GM18502 (cell line): Measurements from ENCODE around the gene GRM5.

Experiments used
- ATAC-seq: cut with Tn5 transposase; IDR thresholded peaks from one replicate; pipeline ENCODE4 v1.9.1; 2021; ENCODE audit warnings: mild to moderate bottlenecking; ENCODE audit not compliant: unreplicated experiment, poor library complexity

Gene GRM5

GRCh38 chr11:88770475-88771079 lies 295.2 kb downstream of the GRM5 start:
- no peak for ATAC-seq

GRCh38 chr11:88744140-88744539 lies 321.6 kb downstream of the GRM5 start:
- no peak for ATAC-seq

GRCh38 chr11:88739524-88739923 lies 326.3 kb downstream of the GRM5 start:
- ATAC-seq = no peak

GRCh38 chr11:88709567-88709966 lies 356.2 kb downstream of the GRM5 start:
- no peak for ATAC-seq

GRCh38 chr11:88704485-88704884 lies 361.3 kb downstream of the GRM5 start:
- no peak for ATAC-seq

GRCh38 chr11:88701816-88702215 lies 364.0 kb downstream of the GRM5 start:
- no peak for ATAC-seq

DNA sequence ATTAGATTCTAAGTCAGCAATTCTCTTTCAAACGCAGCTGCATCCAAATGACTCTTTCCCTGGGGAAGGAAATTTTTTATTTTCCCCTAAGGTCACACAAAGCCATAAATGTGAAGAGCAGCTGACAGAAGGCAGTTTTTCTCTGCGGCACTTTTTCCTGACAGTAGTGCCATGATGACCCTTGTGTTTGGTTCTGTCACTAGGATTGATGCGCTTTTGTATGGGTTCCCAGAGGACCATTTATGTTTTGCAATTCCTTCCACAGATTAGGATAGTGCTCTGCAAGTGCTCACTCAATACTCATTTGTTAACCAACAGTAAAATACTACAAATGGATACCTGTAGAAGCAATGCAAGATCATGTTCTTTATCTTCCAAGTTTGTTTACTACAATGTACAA lies 368.6 kb downstream of the GRM5 start:
- ATAC-seq = no peak

GRCh38 chr11:88695689-88696414 lies 369.9 kb downstream of the GRM5 start:
- ATAC-seq = no peak

DNA sequence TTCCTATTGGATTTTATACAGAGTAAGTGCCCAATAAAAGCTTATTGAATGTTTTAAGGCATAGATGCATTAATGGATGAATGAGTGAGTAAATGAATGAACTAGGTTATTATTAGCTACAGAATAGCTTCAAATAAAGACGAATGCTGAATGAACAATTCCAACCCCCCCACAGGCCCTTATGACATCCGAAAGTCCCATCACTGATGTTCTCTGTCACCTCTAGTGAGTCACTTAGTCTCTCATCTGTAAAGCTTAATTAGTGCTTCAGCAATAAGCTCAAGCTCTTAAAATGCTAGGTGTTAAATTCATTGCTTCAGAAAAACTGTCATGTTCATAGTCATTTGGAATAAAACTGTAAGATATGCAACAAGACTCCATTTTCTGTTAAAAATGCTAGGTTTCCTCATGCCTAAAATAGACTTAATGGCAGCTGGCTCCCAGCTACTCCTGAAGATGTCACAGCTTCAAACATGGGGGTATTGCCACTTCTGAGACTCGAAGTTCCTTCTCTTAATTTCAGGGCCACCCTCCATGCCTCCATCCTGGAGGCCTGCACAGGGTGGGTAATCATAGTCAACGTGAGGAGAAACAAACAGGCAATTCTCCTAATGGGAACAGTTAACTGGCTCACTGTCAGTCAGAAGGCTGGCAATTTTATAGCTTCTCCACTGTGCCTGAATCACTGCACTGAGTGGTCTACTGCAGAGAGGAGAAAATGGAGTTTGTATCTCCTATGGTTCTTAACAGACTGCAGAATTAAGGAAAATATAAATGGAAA lies 373.3 kb downstream of the GRM5 start:
- no peak for ATAC-seq

- no peak for ATAC-seq
Measured at GRCh38 chr11:88689548-88690240, 376.1 kb downstream of the GRM5 start.

DNA sequence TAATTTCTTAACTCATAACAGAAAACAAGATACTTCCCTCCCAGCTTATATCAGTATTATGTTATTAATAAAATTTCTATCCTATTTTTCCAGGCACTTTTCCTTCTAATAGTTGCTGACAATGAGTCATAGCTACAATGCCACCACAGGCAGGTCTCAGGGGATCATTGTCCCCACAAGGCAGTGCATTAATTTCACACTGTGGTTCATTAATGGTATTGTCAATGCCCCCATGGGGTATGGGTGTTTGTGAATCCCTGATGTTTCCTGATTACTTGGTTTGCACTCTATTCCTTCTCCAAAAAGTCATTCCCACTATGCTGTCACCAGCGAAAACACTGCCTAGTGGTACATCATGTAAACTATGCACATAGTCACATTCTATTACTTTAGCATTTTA lies 382.8 kb downstream of the GRM5 start:
- ATAC-seq = no peak

- no peak for ATAC-seq
Measured at GRCh38 chr11:88680806-88681205, 385.0 kb downstream of the GRM5 start.

- no peak for ATAC-seq
Measured at GRCh38 chr11:88666364-88666763, 399.4 kb downstream of the GRM5 start.

DNA sequence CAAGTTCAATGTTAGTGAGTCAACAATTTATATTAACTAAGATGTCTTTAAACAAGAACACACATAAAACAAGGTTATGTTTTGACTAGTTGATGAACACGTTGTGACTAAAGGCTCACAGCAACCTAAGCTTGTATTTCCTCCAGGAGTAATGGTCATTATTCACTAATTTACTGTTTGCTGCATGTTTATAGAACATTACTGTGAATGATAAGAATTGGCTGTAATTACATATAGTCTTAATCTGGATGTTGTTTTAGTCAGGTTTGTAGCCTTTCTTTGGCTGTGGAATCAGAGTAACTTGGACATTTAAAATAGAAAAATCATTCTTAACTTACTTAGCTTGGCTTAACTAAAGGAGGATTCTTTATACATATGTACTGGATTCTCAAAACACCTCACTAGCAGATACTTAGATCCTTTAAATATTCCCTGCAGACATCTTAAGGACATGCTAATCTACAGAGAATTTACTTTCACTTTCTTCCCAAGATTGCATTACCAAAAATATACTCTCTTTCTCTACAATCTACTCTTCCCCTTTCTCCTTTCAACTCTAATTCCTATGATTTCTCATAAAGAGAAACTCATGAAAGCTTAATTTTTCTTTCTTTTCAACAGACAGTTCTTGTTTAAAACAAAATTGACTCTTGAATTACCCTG lies 408.6 kb downstream of the GRM5 start:
- no peak for ATAC-seq

DNA sequence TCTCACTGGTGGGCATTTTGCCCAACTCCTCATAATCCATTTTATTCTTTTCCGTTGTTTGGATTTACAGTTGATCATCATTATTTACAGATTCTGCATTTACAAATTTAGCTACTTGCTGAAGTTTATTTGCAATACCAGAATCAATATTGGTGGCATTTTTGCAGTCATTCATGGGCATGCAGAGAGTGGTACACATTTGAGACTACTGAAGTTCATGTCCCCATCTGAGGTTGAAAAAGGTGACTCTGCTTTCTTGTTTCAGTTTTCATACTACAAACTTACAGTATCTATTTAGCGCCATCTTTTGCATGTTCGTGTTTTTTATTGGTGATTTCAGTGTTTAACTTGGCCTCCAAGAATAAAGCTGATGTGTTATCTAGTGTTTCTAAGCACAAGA lies 409.5 kb downstream of the GRM5 start:
- no peak for ATAC-seq

DNA sequence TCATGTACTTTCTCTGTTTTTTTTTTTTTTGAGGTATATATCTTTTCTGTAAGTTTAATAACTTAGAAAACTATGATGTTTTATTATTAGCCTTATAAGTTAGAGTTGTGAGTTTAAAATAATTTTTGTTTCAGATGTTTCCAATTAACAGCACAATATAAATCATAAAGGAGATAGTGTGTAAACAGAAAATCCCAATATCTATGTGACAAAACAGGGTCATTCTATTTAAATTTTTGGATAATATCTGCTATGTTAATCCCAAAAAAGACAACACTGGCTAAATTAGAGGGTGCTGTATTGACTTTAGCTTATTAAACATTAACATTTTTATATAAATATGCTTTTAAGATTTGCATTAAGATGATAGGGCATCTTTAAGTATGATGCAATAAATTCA lies 410.1 kb downstream of the GRM5 start:
- no peak for ATAC-seq

DNA sequence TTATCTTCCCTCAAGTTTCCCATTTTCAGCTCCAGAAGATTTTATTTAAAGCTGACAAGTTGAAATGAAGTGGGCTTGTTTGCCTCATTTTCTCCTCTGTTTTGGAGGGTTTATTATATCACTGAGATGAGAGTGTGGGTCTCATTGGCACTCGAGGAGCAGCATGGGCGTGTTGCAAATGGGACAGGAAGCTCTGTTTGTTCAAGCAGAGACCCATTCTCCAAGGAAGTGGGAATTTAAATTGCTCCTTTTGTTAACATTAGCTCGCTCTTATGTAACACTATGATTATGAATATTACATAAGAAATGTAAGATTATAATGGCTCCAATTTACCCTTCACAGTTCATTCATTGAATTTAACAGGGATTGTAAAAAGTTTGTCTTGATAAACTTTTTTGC lies 410.6 kb downstream of the GRM5 start:
- no peak for ATAC-seq

- no peak for ATAC-seq
Measured at GRCh38 chr11:88651556-88651955, 414.2 kb downstream of the GRM5 start.

GRCh38 chr11:88644724-88645123 lies 421.1 kb downstream of the GRM5 start:
- no peak for ATAC-seq

GRCh38 chr11:88632163-88632562 lies 433.6 kb downstream of the GRM5 start:
- no peak for ATAC-seq
